CD14-positive monocyte (primary cell): ENCODE measurements around the gene LTF. TPM values are rescaled to one million over a fixed set of nuclear protein-coding genes. Genes with fewer than 3 reads are reported as not detected.

Experiments used
- DNase-seq, 3 donors: peaks; one replicate each; pipeline ENCODE4 v3.0.0-alpha.2; 2011 to 2022
- H2AFZ ChIP-seq: 2 replicates; pipeline ENCODE4 v1.6.0; 2012; ENCODE audit warnings: mild to moderate bottlenecking, low read depth, low read length, inconsistent platforms; ENCODE audit not compliant: insufficient read depth, poor library complexity, severe bottlenecking
- H3K27ac ChIP-seq, 2 donors: 1 replicate in 1 of 2; 2 replicates in 1 of 2; pipeline ENCODE4 v1.5.1; 2012 to 2013; ENCODE audit warnings: low read length in 2 of 2, control low read depth in 1 of 2, inconsistent platforms in 1 of 2, low read depth in 1 of 2, mild to moderate bottlenecking in 1 of 2
- H3K27me3 ChIP-seq, 2 donors: one replicate each; pipeline versions ENCODE4 v1.6.0 to v1.6.1; 2011 to 2013; ENCODE audit warnings: low read length in 2 of 2; ENCODE audit not compliant: control insufficient read depth in 2 of 2, insufficient read depth in 2 of 2
- H3K36me3 ChIP-seq, 2 donors: replicated peaks in 1 of 2; 1 replicate in 1 of 2; 2 replicates in 1 of 2; pipeline versions ENCODE4 v1.5.1 to v1.6.1; 2012 to 2013; ENCODE audit warnings: low read length in 2 of 2, control low read depth in 1 of 2, inconsistent platforms in 1 of 2, mild to moderate bottlenecking in 1 of 2; ENCODE audit not compliant: insufficient read depth in 2 of 2, control insufficient read depth in 1 of 2
- H3K4me1 ChIP-seq, 2 donors: 1 replicate in 1 of 2; 2 replicates in 1 of 2; pipeline versions ENCODE4 v1.5.1 to v1.6.1; 2012 to 2013; ENCODE audit warnings: low read length in 2 of 2, control low read depth in 1 of 2, inconsistent platforms in 1 of 2, mild to moderate bottlenecking in 1 of 2, moderate library complexity in 1 of 2; ENCODE audit not compliant: insufficient read depth in 2 of 2, control insufficient read depth in 1 of 2
- H3K4me2 ChIP-seq: replicated peaks from 2 replicates; pipeline ENCODE3; 2012; ENCODE audit warnings: low read length, moderate library complexity, mild to moderate bottlenecking; ENCODE audit not compliant: poor library complexity, severe bottlenecking; ENCODE audit errors: extremely low read depth
- H3K4me3 ChIP-seq, 3 experiments: fragments of 200-600 bp in 1 of 3; sonication (generic) in 1 of 3; replicated peaks in 1 of 3; 1 replicate in 2 of 3; 2 replicates in 1 of 3; pipeline ENCODE4 v1.5.1; 2011 to 2013; ENCODE audit warnings: low read length in 3 of 3, mild to moderate bottlenecking in 3 of 3, control low read depth in 2 of 3, low read depth in 2 of 3, inconsistent platforms in 1 of 3, moderate library complexity in 1 of 3
- H3K79me2 ChIP-seq: 2 replicates; pipeline ENCODE4 v1.6.0; 2012; ENCODE audit warnings: mild to moderate bottlenecking, control low read depth, inconsistent platforms, low read length, moderate library complexity; ENCODE audit not compliant: insufficient read depth
- H3K9ac ChIP-seq: 2 replicates; pipeline ENCODE4 v1.6.0; 2017; ENCODE audit warnings: low read length, mild to moderate bottlenecking; ENCODE audit not compliant: insufficient read depth, poor library complexity, severe bottlenecking
- H3K9me3 ChIP-seq, 2 donors: replicated peaks in 1 of 2; 1 replicate in 1 of 2; 2 replicates in 1 of 2; pipeline versions ENCODE4 v1.5.1 to v1.6.1; 2012 to 2013; ENCODE audit warnings: low read length in 2 of 2, control low read depth in 1 of 2; ENCODE audit not compliant: control insufficient read depth in 1 of 2, insufficient read depth in 1 of 2
- H4K20me1 ChIP-seq: 2 replicates; pipeline ENCODE4 v1.6.0; 2012; ENCODE audit warnings: mild to moderate bottlenecking, low read length, control low read depth, moderate library complexity; ENCODE audit not compliant: insufficient read depth
- H3K27ac Mint-ChIP-seq, 7 donors: one replicate each; pipeline ENCODE4 v1.8.0; 2020; ENCODE audit warnings: mild to moderate bottlenecking in 7 of 7, mixed read lengths in 7 of 7, moderate library complexity in 6 of 7, inconsistent platforms in 2 of 7
- H3K27me3 Mint-ChIP-seq, 3 donors: one replicate each; pipeline ENCODE4 v1.8.0; 2021 to 2022; ENCODE audit warnings: low read depth in 3 of 3, mild to moderate bottlenecking in 3 of 3, mixed read lengths in 3 of 3, moderate library complexity in 3 of 3, inconsistent platforms in 1 of 3
- H3K36me3 Mint-ChIP-seq, 2 donors: one replicate each; pipeline ENCODE4 v1.8.0; 2020; ENCODE audit warnings: mixed read lengths in 2 of 2, inconsistent platforms in 1 of 2, mild to moderate bottlenecking in 1 of 2
- H3K4me1 Mint-ChIP-seq: one replicate; pipeline ENCODE4 v1.8.0; 2020; ENCODE audit warnings: mild to moderate bottlenecking, mixed read lengths
- H3K4me3 Mint-ChIP-seq, 2 donors: one replicate each; pipeline ENCODE4 v1.8.0; 2020; ENCODE audit warnings: mild to moderate bottlenecking in 2 of 2, mixed read lengths in 2 of 2, moderate library complexity in 1 of 2
- H3K9me3 Mint-ChIP-seq, 7 donors: one replicate each; pipeline ENCODE4 v1.8.0; 2020 to 2022; ENCODE audit warnings: mixed read lengths in 7 of 7, mild to moderate bottlenecking in 6 of 7, moderate library complexity in 6 of 7, inconsistent platforms in 2 of 7
- CTCF ChIP-seq: fragments of 200-600 bp; IDR thresholded peaks from one replicate; pipeline ENCODE4 v1.8.0; 2022; ENCODE audit warnings: antibody characterized with exemption, mild to moderate bottlenecking
- WGBS: methylation state at CpG from one replicate; pipeline ENCODE4 v1.1.5; 2013; ENCODE audit warnings: missing lambda C conversion rate; ENCODE audit not compliant: insufficient coverage; 5-methylcytosine and 5-hydroxymethylcytosine counted together
- intact Hi-C, 2 donors: fragments of 100-400 bp; cut with micrococcal nuclease; formaldehyde crosslinking; loops; one replicate each; pipeline versions ENCODE4 v1.15.0 to v1.15.1; 2023
- polyA plus RNA-seq, 3 donors: library from polyadenylated mRNA; depleted of rRNA in 1 of 3; unstranded in 2 of 3; stranded (reverse) in 1 of 3; fragments of 300-500 nt in 2 of 3; fragments of >200 nt in 1 of 3; fragmentation: Illumina TruSeq in 2 of 3; gene quantifications; 1 replicate in 2 of 3; 2 replicates in 1 of 3; pipeline ENCODE4 v1.2.3, GENCODE V29; 2012 to 2021

The LTF gene
- polyA plus RNA-seq, 3 donors: not detected

GRCh38 chr3:46477756-46478155 lies 13.1 kb upstream of the LTF start:
- peak overlapping the region in 1 of 7 donors; percentile 74 for H3K27ac Mint-ChIP-seq
- H3K36me3 ChIP-seq: no peaks in the 10 kb centered on the region
- H3K9ac ChIP-seq: no peak overlapping the region
- H3K4me3 Mint-ChIP-seq: no peak overlapping the region
- H3K79me2 ChIP-seq: no peaks in the 10 kb centered on the region
- DNase-seq: no peak
- H3K4me1 ChIP-seq: peaks cover 8 to 11% of the 10 kb centered on the region in 2 donors
- peaks cover 12% of the 10 kb centered on the region for H3K4me1 Mint-ChIP-seq
- H3K36me3 Mint-ChIP-seq: peaks cover 0 to 4% of the 10 kb centered on the region in 2 donors
- H3K9me3 Mint-ChIP-seq: peaks cover 5 to 18% (median 11%) of the 10 kb centered on the region in 7 donors
- no peak overlapping the region for H2AFZ ChIP-seq
- intact Hi-C loops: no loop called here
- no peaks in the 10 kb centered on the region for H3K9me3 ChIP-seq
- no peaks in the 10 kb centered on the region for H3K27me3 ChIP-seq
- no peaks in the 10 kb centered on the region for H4K20me1 ChIP-seq
- TF ChIP-seq CTCF: no peak
- no peak overlapping the region for H3K4me2 ChIP-seq
- no peak overlapping the region for H3K4me3 ChIP-seq
- H3K27ac ChIP-seq: no peak overlapping the region
- 99% methylated on average over 6 of the region's 6 CpGs for WGBS
- H3K27me3 Mint-ChIP-seq: peaks cover 1 to 9% (median 2%) of the 10 kb centered on the region in 3 donors

DNA sequence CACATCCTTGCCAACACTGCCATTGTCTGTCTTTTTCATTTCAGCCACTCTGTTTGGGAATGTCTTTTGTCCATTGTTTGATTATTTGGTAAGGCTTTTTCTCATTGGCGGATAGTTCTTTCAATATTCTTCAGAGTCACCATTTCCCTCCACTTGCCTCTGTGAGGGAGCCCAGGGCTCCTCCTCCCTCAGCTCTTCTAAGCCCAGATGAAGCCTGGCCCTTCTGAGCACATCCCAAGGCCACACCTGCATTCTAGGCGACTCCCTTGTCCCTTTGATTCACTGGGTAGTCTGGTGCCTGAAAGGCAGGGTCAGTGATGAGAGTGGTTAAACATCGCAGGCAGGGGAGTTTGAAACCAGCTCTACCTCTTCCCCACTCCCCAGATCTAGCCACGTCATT lies 12.4 kb upstream of the LTF start:
- WGBS: no CpG with 5 or more reads among the region's 4 CpGs
- no peaks in the 10 kb centered on the region for H4K20me1 ChIP-seq

More for the DNA sequence above, 12.4 kb upstream of the LTF start:
- H3K4me3 Mint-ChIP-seq: no peak overlapping the region
- DNase-seq: no peak
- Histone ChIP-seq H3K27ac (no peak overlapping the region), H3K79me2 (no peaks in the 10 kb centered on the region), H3K4me1 (peaks cover 8 to 11% of the 10 kb centered on the region in 2 donors), H3K27me3 (no peaks in the 10 kb centered on the region), H2AFZ (no peak overlapping the region), H3K9me3 (no peaks in the 10 kb centered on the region), H3K4me2 (no peak overlapping the region), H3K4me3 (no peak overlapping the region), H3K9ac (no peak overlapping the region), H3K36me3 (no peaks in the 10 kb centered on the region)
- H3K27ac Mint-ChIP-seq: no peak overlapping the region
- intact Hi-C loops: no loop called here
- peaks cover 5 to 18% (median 11%) of the 10 kb centered on the region in 7 donors for H3K9me3 Mint-ChIP-seq
- TF ChIP-seq CTCF: no peak
- H3K27me3 Mint-ChIP-seq: peaks cover 4 to 9% (median 4%) of the 10 kb centered on the region in 3 donors
- peaks cover 12% of the 10 kb centered on the region for H3K4me1 Mint-ChIP-seq
- H3K36me3 Mint-ChIP-seq: peaks cover 0 to 4% of the 10 kb centered on the region in 2 donors
